Inflammatory macrophage treated with lipopolysaccharide for 4 hours (primary cell): ENCODE measurements around the gene TSPAN16.
"Not testable (repeated sequence)": the region's sequence is repeated elsewhere in the genome, so short reads cannot be mapped to it uniquely, and the experiment has no call there.

Source experiments
- DNase-seq: peaks from one replicate; pipeline ENCODE4 v3.0.0-alpha.2; 2020

The TSPAN16 gene

DNA sequence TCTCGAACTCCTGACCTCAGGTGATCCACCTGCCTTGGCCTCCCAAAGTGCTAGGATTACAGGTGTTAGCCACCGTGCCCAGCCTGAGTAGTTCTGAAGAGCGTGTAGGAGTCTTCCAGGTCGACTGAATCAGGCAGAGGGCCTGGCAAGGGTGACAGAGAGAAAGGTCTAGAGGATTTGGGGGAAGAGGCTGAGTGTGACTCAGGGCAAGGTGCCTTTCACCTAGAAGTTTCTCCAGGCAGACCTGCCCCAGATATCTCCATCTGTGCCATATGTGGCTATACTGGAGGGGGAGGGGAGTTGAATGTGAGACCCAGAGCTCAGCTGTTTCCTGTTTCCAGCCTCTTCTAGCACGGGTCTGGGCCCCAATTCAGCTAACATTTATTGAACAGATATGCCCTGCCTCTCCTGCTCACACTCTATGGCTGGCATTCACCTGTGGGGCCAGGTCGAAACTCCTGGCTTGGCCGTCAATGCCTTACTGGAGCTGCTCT is 51.6 kb downstream of the TSPAN16 start:
- DNase-seq, result no peak

DNA sequence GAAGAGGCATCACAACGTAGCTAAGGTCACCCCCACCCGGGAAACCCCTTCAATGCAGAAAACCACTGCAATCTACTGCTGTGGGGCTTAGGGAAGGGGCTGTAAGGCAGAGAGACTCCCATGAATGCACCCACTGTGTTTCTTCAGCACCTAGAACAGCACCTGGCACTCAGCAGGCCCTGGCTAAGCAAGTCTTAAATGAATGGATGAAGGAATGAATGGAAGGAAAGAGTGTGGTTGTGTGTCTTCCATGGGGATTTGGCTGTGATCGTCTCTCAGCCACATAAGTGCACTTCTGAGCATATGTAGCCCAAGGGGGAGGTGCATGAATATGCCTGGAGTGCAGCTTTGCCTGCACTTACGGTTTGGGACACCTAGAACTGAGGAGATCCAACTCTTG is 53.2 kb downstream of the TSPAN16 start:
- no peak for DNase-seq

DNA sequence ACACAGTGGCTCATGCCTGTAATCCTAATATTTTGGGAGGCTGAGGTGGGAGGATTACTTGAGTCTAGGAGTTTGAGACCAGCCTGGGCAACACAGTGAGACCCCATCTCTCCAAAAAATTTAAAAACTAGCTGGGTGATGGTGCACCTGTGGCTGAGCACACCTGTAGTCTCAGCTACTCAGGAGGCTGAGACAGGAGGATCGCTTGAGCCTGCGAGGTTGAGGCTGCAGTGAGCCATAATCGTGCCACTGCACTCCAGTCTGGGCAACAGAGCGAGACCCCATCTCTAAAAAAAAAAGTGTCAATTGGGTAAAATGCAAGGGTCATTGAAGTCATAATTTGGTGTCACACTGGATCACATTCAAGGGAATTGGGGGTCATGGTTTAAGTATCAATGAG is 58.1 kb downstream of the TSPAN16 start:
- not testable (repeated sequence) for DNase-seq

DNA sequence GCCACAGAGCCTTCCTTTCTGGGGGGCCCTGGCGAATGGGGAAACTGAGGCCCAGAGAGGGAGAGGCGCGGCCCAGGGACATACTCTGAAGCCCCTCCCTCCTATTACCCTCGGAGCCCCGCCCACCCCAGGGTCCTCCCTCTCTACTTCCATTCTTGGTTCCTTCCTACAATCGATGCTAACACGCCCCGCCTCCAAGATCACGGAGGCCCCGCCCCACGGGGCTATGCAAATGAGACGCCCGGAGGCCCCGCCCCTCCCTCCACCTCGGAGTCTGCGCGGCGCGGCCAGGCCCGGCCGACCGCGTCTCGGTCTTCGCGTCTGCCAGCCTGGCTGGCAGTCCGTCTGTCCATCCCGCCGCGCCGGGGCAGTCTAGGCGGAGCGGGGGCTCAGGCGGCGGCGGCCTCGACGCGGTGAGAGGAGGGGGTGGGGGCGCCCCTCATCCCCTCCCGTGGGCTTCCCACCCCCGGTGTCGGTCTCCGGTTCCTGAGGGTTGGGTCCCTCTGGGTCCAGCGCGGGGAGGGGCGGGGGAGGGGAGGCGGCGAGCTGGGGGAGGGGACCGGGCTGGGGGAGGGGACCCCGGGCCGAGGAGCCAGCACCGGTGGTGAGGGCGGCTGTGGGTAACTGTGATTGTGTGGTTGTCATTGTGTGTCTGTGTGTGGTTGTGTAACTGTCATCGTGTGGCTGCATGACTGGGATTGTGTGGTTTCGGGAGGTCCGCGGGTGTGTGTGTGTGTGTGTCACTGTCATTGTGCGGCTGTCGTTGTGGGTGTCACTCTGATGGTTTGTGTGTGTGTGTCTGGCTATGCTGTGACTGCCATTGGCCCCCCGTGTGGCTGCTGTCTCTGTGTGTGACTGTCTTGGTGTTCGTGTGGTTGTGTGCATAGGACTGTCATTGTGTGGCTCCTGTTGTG is 59.5 kb downstream of the TSPAN16 start, which contains the start of gene PLPPR2:
PLPPR2 (plus strand) TSS at position 273 of the 914 bp plus-strand sequence. CDS start 2,242 bp downstream, outside the sequence.
- peak; percentile 94 for DNase-seq

DNA sequence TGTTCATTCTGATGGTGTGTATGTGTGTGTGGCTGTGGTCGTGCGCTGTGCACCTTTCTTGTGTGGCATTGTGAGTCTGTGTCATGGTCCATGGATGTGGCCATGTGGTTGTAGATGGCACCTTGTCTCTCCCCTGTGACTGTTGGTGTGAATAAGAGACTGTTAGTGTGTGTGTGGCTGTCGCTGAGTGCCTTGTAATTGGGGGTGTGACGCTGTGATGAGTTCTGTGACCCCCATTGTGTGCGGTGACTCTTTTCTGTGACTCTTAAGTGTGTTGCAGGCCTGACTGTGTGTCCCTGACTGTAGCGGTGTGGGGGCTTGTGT is 60.1 kb downstream of the TSPAN16 start:
- no peak for DNase-seq

DNA sequence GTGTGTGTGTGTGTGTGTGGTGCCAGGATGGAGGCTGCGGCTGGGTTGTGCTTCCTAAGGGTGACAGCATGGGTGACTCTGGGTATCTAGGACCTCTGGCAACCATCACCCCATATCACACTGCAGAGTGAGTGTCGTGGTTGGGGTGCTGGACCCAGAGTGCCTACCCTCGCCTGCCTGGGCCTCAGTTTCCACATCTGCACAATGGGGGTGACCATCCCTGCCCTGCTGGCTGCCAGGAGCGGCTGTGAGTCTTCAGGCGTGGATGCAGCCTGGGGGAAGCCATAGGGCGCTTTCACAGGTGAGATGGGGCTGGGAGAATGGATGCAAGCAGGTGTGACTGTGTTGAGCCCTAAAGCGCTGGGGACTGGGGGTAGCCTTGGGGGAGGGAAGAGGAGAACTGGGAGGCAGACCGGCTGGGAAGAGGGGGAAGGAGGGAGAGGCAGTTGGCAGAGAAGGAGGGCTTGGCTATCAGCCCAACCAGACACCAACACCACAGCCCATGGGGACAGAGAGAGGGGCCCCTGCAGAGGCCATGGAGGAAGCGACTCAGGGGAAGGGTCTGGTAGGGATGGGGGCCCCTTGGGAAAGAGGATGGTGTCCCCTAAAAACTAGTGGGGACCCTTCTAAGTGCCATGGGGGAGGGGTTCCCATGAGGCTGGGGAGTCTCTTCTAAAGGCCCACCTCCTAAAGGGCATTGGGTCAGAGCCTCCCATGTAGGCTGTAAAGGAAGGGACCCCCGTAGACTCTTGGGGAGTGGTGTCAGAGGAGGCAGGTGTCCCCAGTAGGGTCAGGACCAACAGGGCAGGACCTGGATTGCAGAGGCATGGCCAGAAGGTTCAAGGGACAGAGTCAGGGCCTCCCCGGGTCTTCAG is 61.0 kb downstream of the TSPAN16 start:
- no peak for DNase-seq

DNA sequence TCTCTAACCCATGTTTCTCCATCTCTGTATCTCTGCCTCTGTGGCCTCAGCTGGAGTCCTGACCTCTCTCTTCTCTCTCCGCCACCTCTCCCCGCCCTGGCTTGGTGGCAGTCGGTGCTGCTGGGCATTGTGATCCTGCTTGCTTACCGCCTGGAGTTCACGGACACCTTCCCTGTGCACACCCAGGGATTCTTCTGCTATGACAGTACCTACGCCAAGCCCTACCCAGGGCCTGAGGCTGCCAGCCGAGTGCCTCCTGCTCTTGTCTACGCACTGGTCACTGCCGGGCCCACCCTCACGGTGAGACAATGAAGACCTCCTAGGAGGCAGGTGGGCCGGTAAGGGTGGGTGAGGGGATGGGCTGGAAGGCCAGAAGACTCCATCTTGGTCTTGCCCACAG is 63.5 kb downstream of the TSPAN16 start:
- no peak for DNase-seq

DNA sequence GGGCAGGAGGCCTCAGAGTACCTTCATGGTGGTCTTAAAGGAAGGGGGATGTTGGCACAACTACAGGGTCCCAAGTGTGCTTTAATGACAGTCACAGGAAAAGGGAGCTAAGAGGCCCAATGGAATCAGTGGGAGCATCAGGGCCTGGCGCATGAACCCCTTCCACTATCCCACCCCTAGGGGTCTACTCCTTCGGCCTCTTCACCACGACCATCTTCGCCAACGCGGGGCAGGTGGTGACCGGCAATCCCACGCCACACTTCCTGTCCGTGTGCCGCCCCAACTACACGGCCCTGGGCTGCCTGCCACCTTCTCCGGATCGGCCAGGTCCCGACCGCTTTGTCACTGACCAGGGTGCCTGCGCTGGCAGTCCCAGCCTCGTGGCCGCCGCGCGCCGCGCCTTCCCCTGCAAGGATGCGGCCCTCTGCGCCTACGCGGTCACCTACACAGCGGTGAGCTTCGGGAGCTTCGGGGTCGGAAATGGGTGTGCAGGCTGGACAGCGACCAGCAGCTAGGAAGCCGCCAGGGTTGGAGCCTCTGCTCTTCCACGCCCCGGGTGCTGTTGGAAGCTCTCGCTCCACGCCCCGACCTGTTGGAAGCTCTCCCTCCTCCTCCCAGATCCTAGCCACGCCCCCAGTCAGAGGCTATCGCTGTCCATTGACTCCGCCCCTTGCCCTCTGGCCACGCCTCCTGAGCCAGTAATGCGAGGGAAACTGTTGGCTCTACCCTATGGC is 65.2 kb downstream of the TSPAN16 start:
- no peak for DNase-seq

DNA sequence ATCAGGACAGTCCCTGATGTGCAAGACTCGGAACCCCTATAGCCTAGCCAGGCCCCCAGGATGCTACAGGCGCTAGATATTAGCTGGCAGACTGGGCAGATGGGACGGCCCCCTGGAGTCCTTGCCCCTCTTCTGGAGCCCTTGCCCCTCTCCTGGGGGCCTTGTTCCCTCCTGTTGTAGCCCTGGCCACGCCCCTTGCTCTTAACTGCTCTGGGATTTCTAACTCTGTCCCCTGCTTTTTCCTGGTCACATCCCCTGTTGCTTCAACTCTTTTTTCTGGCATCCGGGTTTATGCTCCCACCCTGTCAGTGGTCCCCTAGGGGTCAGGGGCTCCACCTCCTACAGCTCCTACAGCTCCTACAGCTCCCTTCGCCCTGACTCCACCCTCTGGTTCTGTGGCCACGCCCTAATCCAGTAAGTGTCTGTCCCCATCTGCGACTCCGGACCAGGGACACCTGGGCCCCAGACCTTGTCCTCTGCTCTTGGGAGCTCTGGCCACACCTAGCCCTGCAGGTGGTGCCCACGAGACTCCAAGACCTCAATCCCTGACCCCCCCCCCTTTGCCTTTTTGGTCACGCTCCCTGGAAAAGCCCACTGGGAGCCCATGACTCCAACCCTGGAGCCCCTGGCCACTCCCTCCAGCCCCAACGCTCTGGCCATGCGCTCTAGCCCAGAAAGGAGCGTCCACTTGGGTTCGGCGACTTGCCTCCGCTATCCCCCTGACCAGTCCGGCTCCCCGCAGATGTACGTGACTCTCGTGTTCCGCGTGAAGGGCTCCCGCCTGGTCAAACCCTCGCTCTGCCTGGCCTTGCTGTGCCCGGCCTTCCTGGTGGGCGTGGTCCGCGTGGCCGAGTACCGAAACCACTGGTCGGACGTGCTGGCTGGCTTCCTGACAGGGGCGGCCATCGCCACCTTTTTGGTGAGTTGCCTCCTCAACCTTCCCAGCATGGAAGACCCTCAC is 66.1 kb downstream of the TSPAN16 start:
- no peak for DNase-seq

DNA sequence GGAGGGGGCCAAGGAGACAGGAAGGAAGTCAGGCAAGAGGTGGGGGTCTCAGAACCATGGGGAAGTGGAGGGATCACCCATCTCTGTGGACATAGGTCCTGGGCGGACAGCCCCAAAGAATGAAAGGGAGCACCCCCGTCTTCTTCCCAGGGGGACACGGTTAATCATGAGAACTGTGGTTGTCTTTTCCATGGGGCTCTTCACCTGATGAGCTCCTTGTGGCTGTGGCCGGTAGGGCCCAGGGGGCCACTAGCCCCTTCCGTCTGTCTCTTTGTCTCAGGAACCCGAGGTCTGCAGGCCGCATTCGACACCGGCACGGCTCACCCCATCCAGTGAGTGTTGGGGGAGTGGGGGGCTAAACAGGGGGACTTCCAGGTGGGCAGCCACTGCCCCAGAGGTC is 67.9 kb downstream of the TSPAN16 start:
- DNase-seq, result no peak

DNA sequence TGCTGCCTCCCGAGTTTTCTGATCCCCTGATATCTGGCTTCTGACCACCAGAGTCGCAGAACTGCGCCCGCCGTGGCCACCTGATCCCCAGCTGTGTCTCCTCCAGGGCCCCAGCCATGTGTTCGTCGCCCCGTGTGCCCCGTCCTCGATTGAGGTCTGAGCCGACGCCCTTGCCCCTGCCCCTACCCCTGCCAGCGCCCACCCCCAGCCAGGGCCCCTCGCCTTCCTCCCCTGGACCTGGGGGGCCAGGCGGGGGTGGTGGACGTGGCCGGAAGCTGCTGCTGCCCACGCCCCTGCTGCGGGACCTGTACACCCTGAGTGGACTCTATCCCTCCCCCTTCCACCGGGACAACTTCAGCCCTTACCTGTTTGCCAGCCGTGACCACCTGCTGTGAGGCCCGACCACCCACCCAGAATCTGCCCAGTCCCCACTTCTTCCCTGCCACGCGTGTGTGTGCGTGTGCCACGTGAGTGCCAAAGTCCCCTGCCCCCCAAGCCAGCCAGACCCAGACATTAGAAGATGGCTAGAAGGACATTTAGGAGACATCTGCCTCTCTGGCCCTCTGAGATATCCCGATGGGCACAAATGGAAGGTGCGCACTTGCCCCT is 68.4 kb downstream of the TSPAN16 start:
- DNase-seq, result no peak

DNA sequence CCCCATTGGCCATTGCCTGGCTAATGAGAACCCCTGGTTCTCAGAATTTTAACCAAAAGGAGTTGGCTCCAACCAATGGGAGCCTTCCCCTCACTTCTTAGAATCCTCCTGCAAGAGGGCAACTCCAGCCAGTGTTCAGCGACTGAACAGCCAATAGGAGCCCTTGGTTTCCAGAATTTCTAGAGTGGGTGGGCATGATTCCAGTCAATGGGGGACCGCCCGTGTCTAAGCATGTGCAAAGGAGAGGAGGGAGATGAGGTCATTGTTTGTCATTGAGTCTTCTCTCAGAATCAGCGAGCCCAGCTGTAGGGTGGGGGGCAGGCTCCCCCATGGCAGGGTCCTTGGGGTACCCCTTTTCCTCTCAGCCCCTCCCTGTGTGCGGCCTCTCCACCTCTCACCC is 69.0 kb downstream of the TSPAN16 start:
- DNase-seq, result no peak
